Breast epithelium (tissue), 4 donors: ENCODE results near the gene DST. TPM values are rescaled to one million over a fixed set of nuclear protein-coding genes. Genes with fewer than 3 reads are reported as not detected.
"Not testable (repeated sequence)": the region's sequence is repeated elsewhere in the genome, so short reads cannot be mapped to it uniquely, and the experiment has no call there.

Experiments
- DNase-seq, 2 donors: peaks; one replicate each; pipeline ENCODE4 v3.0.0-alpha.2; 2019; ENCODE audit warnings: low spot score in 2 of 2
- H3K27ac ChIP-seq, 2 donors: fragments of 200-600 bp; sonication (generic) in 1 of 2; one replicate each; pipeline ENCODE4 v1.5.1; 2016 to 2019; ENCODE audit warnings: mild to moderate bottlenecking in 1 of 2
- H3K27me3 ChIP-seq, 2 donors: fragments of 200-600 bp; sonication (generic) in 1 of 2; one replicate each; pipeline versions ENCODE4 v1.5.1 to v1.6.0; 2017 to 2019; ENCODE audit warnings: control low read depth in 1 of 2, mild to moderate bottlenecking in 1 of 2
- H3K36me3 ChIP-seq: fragments of 200-600 bp; one replicate; pipeline ENCODE4 v1.5.1; 2019
- H3K4me1 ChIP-seq, 2 donors: fragments of 200-600 bp; sonication (generic); one replicate each; pipeline ENCODE4 v1.5.1; 2016 to 2019; ENCODE audit warnings: control low read depth in 1 of 2
- H3K4me3 ChIP-seq, 3 donors: fragments of 200-600 bp; sonication (generic); 1 replicate in 2 of 3; 2 replicates in 1 of 3; pipeline ENCODE4 v1.5.1; 2016 to 2019; ENCODE audit warnings: mild to moderate bottlenecking in 3 of 3, moderate library complexity in 2 of 3
- H3K9me3 ChIP-seq, 2 donors: fragments of 200-600 bp; sonication (generic) in 1 of 2; one replicate each; pipeline ENCODE4 v1.5.1; 2016 to 2019; ENCODE audit warnings: control low read depth in 1 of 2
- POLR2A ChIP-seq: fragments of 450-650 bp; IDR thresholded peaks from one replicate; pipeline ENCODE4 v1.6.1; 2016; ENCODE audit warnings: antibody characterized with exemption, mild to moderate bottlenecking, moderate library complexity
- POLR2AphosphoS5 ChIP-seq, 3 donors: sonication (generic); formaldehyde crosslinking; IDR thresholded peaks; one replicate each; pipeline ENCODE4 v1.6.1; 2017; ENCODE audit warnings: antibody characterized with exemption in 3 of 3
- intact Hi-C: fragments of 100-400 bp; cut with DNase I; formaldehyde crosslinking; loops from one replicate; pipeline ENCODE4 v1.15.1; 2023; ENCODE audit warnings: low total_unique reads
- total RNA-seq, 3 donors: library from RNA; depleted of rRNA; stranded (reverse); fragments of >200 nt; gene quantifications; one replicate each; pipeline ENCODE4 v1.1.0, GENCODE V29; 2016
- TF ChIP-seq, protein P1 (sequence below), 3 donors: fragments of 450-650 bp; IDR thresholded peaks; one replicate each; pipeline ENCODE4 v1.5.1; 2016 to 2017; ENCODE audit warnings: antibody characterized with exemption in 3 of 3, mild to moderate bottlenecking in 3 of 3, moderate library complexity in 3 of 3

DST gene
- total RNA-seq, 3 donors from 2014 or later: 272 to 1,354 (median 700) TPM

- no peak overlapping the region for H3K27ac ChIP-seq
- intact Hi-C loops: no loop called here
These were observed 71.1 kb downstream of the DST start for GRCh38 chr6:56571605-56572004.

GRCh38 chr6:56570413-56571359, 72.0 kb downstream of the DST start:
- no peaks in the 10 kb centered on the region for H3K4me1 ChIP-seq
- H3K27me3 ChIP-seq: no peaks in the 10 kb centered on the region
- H3K9me3 ChIP-seq: no peaks in the 10 kb centered on the region
- intact Hi-C loops: no loop called here
- no peak for DNase-seq
- H3K27ac ChIP-seq: no peak overlapping the region
- no peaks in the 10 kb centered on the region for H3K36me3 ChIP-seq
- TF ChIP-seq, protein P1, sequence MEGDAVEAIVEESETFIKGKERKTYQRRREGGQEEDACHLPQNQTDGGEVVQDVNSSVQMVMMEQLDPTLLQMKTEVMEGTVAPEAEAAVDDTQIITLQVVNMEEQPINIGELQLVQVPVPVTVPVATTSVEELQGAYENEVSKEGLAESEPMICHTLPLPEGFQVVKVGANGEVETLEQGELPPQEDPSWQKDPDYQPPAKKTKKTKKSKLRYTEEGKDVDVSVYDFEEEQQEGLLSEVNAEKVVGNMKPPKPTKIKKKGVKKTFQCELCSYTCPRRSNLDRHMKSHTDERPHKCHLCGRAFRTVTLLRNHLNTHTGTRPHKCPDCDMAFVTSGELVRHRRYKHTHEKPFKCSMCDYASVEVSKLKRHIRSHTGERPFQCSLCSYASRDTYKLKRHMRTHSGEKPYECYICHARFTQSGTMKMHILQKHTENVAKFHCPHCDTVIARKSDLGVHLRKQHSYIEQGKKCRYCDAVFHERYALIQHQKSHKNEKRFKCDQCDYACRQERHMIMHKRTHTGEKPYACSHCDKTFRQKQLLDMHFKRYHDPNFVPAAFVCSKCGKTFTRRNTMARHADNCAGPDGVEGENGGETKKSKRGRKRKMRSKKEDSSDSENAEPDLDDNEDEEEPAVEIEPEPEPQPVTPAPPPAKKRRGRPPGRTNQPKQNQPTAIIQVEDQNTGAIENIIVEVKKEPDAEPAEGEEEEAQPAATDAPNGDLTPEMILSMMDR (IDR thresholded peaks at IDR 0.05): peak; percentile 21 to 63 (median 32)
- no peak for TF ChIP-seq POLR2AphosphoS5 (IDR thresholded peaks at IDR 0.05)
- no peak for TF ChIP-seq POLR2A
- H3K4me3 ChIP-seq: no peak overlapping the region

More at GRCh38 chr6:56571605-56572004, 71.1 kb downstream of the DST start:
- TF ChIP-seq, protein P1 (IDR thresholded peaks at IDR 0.05): no peak
- TF ChIP-seq POLR2A (no peak), POLR2AphosphoS5 (IDR thresholded peaks at IDR 0.05) (no peak)
- Histone ChIP-seq H3K27me3 (no peaks in the 10 kb centered on the region), H3K4me3 (no peak overlapping the region), H3K4me1 (no peaks in the 10 kb centered on the region), H3K36me3 (no peaks in the 10 kb centered on the region), H3K9me3 (no peaks in the 10 kb centered on the region)
- DNase-seq: no peak

DNA sequence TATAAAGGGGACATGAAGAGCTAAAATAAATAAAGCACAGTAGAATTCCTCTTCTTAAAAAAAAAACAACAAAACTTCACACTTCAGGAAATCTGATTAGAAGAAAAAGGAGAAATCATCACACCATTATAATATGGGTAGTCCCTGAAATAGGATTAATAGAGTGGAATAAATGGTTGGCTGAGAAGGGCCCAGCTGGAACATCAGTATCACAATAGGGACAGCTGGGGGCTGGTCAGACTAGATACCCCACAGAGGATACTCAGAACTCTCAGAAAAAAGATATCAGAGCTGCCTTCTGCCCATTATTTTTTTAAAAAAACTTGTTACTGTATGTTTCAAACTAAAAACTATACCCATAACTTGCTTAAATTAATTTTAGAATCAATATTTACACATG, 75.2 kb downstream of the DST start:
- Histone ChIP-seq H3K36me3 (no peaks in the 10 kb centered on the region), H3K9me3 (no peaks in the 10 kb centered on the region), H3K27me3 (no peaks in the 10 kb centered on the region), H3K4me1 (no peaks in the 10 kb centered on the region), H3K27ac (no peak overlapping the region), H3K4me3 (no peak overlapping the region)
- DNase-seq: no peak
- intact Hi-C loops: no loop called here
- TF ChIP-seq, protein P1 (IDR thresholded peaks at IDR 0.05): no peak
- no peak for TF ChIP-seq POLR2AphosphoS5 (IDR thresholded peaks at IDR 0.05)
- no peak for TF ChIP-seq POLR2A

- H3K36me3 ChIP-seq, H3K4me3 ChIP-seq: not testable (repeated sequence)
These were observed 80.0 kb downstream of the DST start for GRCh38 chr6:56562730-56563129.

GRCh38 chr6:56556751-56557540, 85.7 kb downstream of the DST start:
- Histone ChIP-seq H3K27ac (no peak overlapping the region), H3K27me3 (no peaks in the 10 kb centered on the region), H3K9me3 (no peaks in the 10 kb centered on the region), H3K4me1 (no peaks in the 10 kb centered on the region), H3K36me3 (no peaks in the 10 kb centered on the region), H3K4me3 (no peak overlapping the region)
- intact Hi-C loops: no loop called here
- TF ChIP-seq POLR2AphosphoS5 (IDR thresholded peaks at IDR 0.05): no peak
- no peak for TF ChIP-seq POLR2A
- TF ChIP-seq, protein P1 (IDR thresholded peaks at IDR 0.05): no peak
- DNase-seq: no peak

More at GRCh38 chr6:56562730-56563129, 80.0 kb downstream of the DST start:
- H3K4me1 ChIP-seq, H3K27ac ChIP-seq, H3K9me3 ChIP-seq, intact Hi-C loops, H3K27me3 ChIP-seq, DNase-seq: not testable (repeated sequence)
